ENCODE measurements around the gene USO1. TPM values are rescaled to one million over a fixed set of nuclear protein-coding genes. Genes with fewer than 3 reads are reported as not detected.

Gene USO1
- total RNA-seq, 1 donor from 2014 or later = 41.7 TPM

DNA sequence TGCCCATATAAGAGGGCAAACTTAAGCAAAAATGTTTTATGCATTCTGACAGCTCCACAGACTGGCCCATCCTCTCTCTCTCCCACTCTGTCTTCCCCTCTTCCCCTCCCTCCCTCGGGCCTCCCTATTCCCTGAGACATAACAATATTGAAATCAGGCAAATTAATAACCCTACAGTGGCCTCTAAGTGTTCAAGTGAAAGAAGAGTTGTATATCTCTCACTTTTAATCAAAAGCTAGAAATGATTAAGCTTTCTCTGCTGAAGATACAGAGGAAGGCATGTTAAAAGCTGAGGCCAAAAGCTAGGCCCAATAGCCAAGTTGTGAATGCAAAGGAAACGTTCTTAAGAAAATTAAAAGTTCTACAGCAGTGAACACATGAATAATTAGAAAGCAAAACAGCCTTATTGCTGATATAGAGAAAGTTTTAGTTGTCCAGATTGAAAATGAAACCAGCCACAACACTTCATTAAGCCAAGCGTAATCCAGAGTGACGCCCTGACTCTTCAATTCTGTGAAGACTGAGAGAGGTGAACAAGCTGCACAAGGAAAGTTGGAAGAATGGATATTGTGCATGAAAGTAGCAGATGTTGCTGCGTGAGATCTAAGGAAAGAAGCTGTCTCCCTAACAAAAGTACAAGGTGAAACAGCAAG is 54.9 kb downstream of the USO1 start:
- ChIA-PET POLR2A (no interaction called here), CTCF (interaction anchor here (0.7 kb wide), 1 partner anchor 12 kb away, joined by 3 read pairs; no protein-coding TSS in a partner anchor)
- Mint-ChIP-seq H3K27me3 (no peaks in the 10 kb centered on the region), H3K27ac (no peak overlapping the region), H3K36me3 (ENCODE audit: low read depth) (peaks cover 80% of the 10 kb centered on the region), H3K4me1 (no peaks in the 10 kb centered on the region), H3K4me3 (no peak overlapping the region), H3K9me3 (peaks cover 5% of the 10 kb centered on the region)
- TF ChIP-seq, protein P1, sequence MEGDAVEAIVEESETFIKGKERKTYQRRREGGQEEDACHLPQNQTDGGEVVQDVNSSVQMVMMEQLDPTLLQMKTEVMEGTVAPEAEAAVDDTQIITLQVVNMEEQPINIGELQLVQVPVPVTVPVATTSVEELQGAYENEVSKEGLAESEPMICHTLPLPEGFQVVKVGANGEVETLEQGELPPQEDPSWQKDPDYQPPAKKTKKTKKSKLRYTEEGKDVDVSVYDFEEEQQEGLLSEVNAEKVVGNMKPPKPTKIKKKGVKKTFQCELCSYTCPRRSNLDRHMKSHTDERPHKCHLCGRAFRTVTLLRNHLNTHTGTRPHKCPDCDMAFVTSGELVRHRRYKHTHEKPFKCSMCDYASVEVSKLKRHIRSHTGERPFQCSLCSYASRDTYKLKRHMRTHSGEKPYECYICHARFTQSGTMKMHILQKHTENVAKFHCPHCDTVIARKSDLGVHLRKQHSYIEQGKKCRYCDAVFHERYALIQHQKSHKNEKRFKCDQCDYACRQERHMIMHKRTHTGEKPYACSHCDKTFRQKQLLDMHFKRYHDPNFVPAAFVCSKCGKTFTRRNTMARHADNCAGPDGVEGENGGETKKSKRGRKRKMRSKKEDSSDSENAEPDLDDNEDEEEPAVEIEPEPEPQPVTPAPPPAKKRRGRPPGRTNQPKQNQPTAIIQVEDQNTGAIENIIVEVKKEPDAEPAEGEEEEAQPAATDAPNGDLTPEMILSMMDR (IDR thresholded peaks at IDR 0.05) = no peak
- ATAC-seq (ENCODE audit: low read depth) = no peak
- DNase-seq = no peak
- intact Hi-C loops (cut with micrococcal nuclease) = no loop called here

DNA sequence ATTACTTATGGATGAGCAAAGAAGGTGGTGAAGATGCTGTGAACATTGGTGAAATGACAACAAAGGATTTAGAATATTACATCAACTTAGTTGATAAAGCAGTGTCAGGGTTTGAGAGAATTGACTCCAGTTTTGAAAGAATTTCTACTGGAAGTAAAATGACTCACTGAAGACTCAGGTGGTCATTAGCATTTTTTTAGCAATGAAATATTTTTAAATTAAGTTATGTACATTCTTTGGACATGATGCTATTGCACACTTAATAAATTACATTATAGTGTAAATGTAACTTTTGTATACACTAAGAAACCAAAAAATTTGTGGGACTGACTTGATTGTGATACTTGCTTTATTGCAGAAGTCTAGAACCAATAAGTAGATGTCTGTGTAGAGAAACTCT is 56.9 kb downstream of the USO1 start:
- DNase-seq = no peak
- TF ChIP-seq, protein P1 (IDR thresholded peaks at IDR 0.05) = no peak
- ChIA-PET POLR2A (no interaction called here), CTCF (no interaction called here)
- intact Hi-C loops (cut with micrococcal nuclease) = no loop called here
- no peaks in the 10 kb centered on the region for H3K27me3 Mint-ChIP-seq
- peaks cover 71% of the 10 kb centered on the region for H3K36me3 Mint-ChIP-seq (ENCODE audit: low read depth)
- H3K4me1 Mint-ChIP-seq = no peaks in the 10 kb centered on the region
- no peak for ATAC-seq (ENCODE audit: low read depth)
- peaks cover 5% of the 10 kb centered on the region for H3K9me3 Mint-ChIP-seq
- H3K27ac Mint-ChIP-seq = no peak overlapping the region
- H3K4me3 Mint-ChIP-seq = no peak overlapping the region

DNA sequence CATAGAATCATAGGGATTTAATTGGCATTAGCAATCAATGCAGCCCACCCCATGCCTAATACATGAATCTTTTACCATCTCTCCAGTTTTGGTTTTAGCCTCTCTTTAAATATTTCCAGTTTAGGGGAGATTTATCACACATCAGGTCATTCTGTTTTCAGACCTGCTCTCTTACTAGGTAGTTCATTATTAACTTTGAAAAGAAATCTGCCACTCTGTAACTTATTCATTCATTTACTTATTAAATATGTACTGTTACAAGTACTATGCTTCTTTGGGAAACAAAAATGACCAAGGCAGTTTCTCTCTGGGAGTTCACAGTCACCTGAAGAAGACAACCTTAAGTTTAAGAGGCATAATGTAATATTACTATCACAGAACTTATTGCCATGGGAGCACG is 62.1 kb downstream of the USO1 start:
- DNase-seq = no peak
- intact Hi-C loops (cut with micrococcal nuclease) = no loop called here
- TF ChIP-seq, protein P1 (IDR thresholded peaks at IDR 0.05) = no peak
- Mint-ChIP-seq H3K4me1 (peaks cover 11% of the 10 kb centered on the region), H3K36me3 (ENCODE audit: low read depth) (peaks cover 64% of the 10 kb centered on the region), H3K27ac (no peak overlapping the region), H3K27me3 (no peaks in the 10 kb centered on the region), H3K9me3 (no peaks in the 10 kb centered on the region), H3K4me3 (no peak overlapping the region)
- ChIA-PET POLR2A (no interaction called here), CTCF (no interaction called here)
- ATAC-seq (ENCODE audit: low read depth) = no peak

DNA sequence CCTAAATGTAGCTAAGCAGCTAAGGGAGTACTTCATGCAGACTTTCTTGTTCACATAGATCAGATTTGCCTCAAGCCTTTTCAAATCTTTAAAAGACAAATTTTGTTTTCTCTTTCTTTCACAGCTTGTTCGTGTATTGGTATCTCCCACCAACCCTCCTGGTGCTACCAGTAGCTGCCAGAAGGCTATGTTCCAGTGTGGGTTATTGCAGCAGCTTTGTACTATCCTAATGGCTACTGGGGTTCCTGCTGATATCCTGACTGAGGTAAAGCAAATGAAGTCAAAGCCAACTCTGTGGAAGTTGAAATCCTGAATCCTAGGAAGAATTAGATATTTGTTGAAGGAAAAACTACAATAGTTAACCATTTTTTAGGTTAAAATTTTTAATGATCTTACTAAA is 62.6 kb downstream of the USO1 start:
- Mint-ChIP-seq H3K9me3 (no peaks in the 10 kb centered on the region), H3K4me3 (no peak overlapping the region), H3K4me1 (peaks cover 11% of the 10 kb centered on the region), H3K36me3 (ENCODE audit: low read depth) (peaks cover 61% of the 10 kb centered on the region), H3K27me3 (no peaks in the 10 kb centered on the region), H3K27ac (no peak overlapping the region)
- DNase-seq = no peak
- intact Hi-C loops (cut with micrococcal nuclease) = no loop called here
- POLR2A ChIA-PET = no interaction called here
- CTCF ChIA-PET = no interaction called here
- TF ChIP-seq, protein P1 (IDR thresholded peaks at IDR 0.05) = no peak
- no peak for ATAC-seq (ENCODE audit: low read depth)

DNA sequence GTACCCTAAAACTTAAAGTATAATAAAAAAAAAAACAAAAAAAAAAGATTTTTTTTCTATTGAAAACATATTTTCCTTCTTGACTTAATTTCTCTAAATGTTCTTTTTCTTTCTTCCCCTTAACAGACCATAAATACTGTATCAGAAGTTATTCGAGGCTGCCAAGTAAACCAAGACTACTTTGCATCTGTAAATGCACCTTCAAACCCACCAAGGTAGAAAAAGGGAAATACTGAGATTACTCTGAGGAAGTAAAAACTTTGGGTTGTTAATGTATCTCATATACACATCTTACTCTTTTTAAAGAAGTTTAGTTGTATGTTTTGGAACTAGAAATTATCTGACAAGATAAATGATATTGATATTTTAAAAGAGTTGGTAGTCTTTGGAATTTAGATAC is 65.6 kb downstream of the USO1 start:
- Mint-ChIP-seq H3K4me1 (peaks cover 11% of the 10 kb centered on the region), H3K36me3 (ENCODE audit: low read depth) (peaks cover 56% of the 10 kb centered on the region), H3K9me3 (no peaks in the 10 kb centered on the region), H3K27ac (no peak overlapping the region), H3K27me3 (no peaks in the 10 kb centered on the region), H3K4me3 (no peak overlapping the region)
- DNase-seq = no peak
- intact Hi-C loops (cut with micrococcal nuclease) = no loop called here
- ATAC-seq (ENCODE audit: low read depth) = no peak
- ChIA-PET CTCF (no interaction called here), POLR2A (no interaction called here)
- TF ChIP-seq, protein P1 (IDR thresholded peaks at IDR 0.05) = no peak
